NCI-H2227 treated with DMSO at 0.1 percent for 48 hours (cell line): ENCODE data around the gene AGAP2.

ENCODE experiments used
- DNase-seq: peaks from one replicate; lab custom pipeline; 2025; lab: John Stamatoyannopoulos, UW

AGAP2 gene

GRCh38 chr12:57736741-57737466, 1.6 kb downstream of the AGAP2 start:
- no peak for DNase-seq

GRCh38 chr12:57735952-57736740, 2.4 kb downstream of the AGAP2 start:
- DNase-seq = peak; percentile 34

GRCh38 chr12:57735198-57735855, 3.2 kb downstream of the AGAP2 start:
- DNase-seq = no peak

GRCh38 chr12:57734591-57734990, 4.0 kb downstream of the AGAP2 start:
- no peak for DNase-seq

GRCh38 chr12:57733928-57734327, 4.6 kb downstream of the AGAP2 start:
- DNase-seq = no peak

GRCh38 chr12:57732726-57733593, 5.6 kb downstream of the AGAP2 start:
- DNase-seq = no peak

- DNase-seq = no peak
Observed at GRCh38 chr12:57732270-57732669, 6.3 kb downstream of the AGAP2 start.

- no peak for DNase-seq
Observed at GRCh38 chr12:57731411-57732080, 7.0 kb downstream of the AGAP2 start.

GRCh38 chr12:57730336-57731067, 8.0 kb downstream of the AGAP2 start:
- no peak for DNase-seq

GRCh38 chr12:57729321-57729844, 9.2 kb downstream of the AGAP2 start:
- no peak for DNase-seq

- no peak for DNase-seq
Observed at GRCh38 chr12:57727758-57728395, 10.7 kb downstream of the AGAP2 start.

- no peak for DNase-seq
Observed at GRCh38 chr12:57726884-57727757, 11.4 kb downstream of the AGAP2 start.

GRCh38 chr12:57726151-57726883, 12.2 kb downstream of the AGAP2 start:
- DNase-seq = no peak

GRCh38 chr12:57725851-57726150, 12.7 kb downstream of the AGAP2 start:
- no peak for DNase-seq

- DNase-seq = no peak
Observed at GRCh38 chr12:57724936-57725740, 13.4 kb downstream of the AGAP2 start.

- no peak for DNase-seq
Observed at GRCh38 chr12:57724003-57724935, 14.3 kb downstream of the AGAP2 start.

- DNase-seq = no peak
Observed at GRCh38 chr12:57723630-57723962, 14.9 kb downstream of the AGAP2 start.
